Smooth muscle cell (in vitro differentiated cells): Measurements from ENCODE around the gene EMILIN2. TPM values are rescaled to one million over a fixed set of nuclear protein-coding genes. Genes with fewer than 3 reads are reported as not detected.

Experiments
- DNase-seq: peaks from one replicate; lab custom pipeline; 2025; ENCODE audit not compliant: unreplicated experiment; lab: John Stamatoyannopoulos, UW
- H2AFZ ChIP-seq: fragments of 200-600 bp; sonication (generic); 2 replicates; pipeline ENCODE4 v1.6.0; 2016; ENCODE audit warnings: antibody characterized with exemption, low read depth, mild to moderate bottlenecking
- H3F3A ChIP-seq: fragments of 200-600 bp; sonication (generic); 2 replicates; pipeline ENCODE4 v1.6.0; 2017; ENCODE audit warnings: antibody characterized with exemption, low read depth
- H3K27ac ChIP-seq: fragments of 200-600 bp; sonication (generic); 2 replicates; pipeline ENCODE4 v1.5.1; 2016; ENCODE audit warnings: low read depth, mild to moderate bottlenecking
- H3K27me3 ChIP-seq: fragments of 200-600 bp; sonication (generic); 2 replicates; pipeline ENCODE4 v1.6.1; 2016; ENCODE audit warnings: low read depth, mild to moderate bottlenecking
- H3K36me3 ChIP-seq: fragments of 200-600 bp; sonication (generic); 2 replicates; pipeline ENCODE4 v1.5.1; 2016; ENCODE audit warnings: low read depth
- H3K4me1 ChIP-seq: fragments of 200-600 bp; sonication (generic); 2 replicates; pipeline ENCODE4 v1.5.1; 2016; ENCODE audit warnings: low read depth
- H3K4me2 ChIP-seq: fragments of 200-600 bp; sonication (generic); 2 replicates; pipeline ENCODE4 v1.6.0; 2016; ENCODE audit warnings: mild to moderate bottlenecking
- H3K4me3 ChIP-seq: fragments of 200-600 bp; sonication (generic); 2 replicates; pipeline ENCODE4 v1.5.1; 2016; ENCODE audit warnings: mild to moderate bottlenecking
- H3K79me2 ChIP-seq: fragments of 200-600 bp; sonication (generic); 2 replicates; pipeline ENCODE4 v1.6.0; 2016; ENCODE audit warnings: low read depth, mild to moderate bottlenecking
- H3K9ac ChIP-seq: fragments of 200-600 bp; sonication (generic); 2 replicates; pipeline ENCODE4 v1.6.0; 2016; ENCODE audit warnings: low read depth
- H3K9me3 ChIP-seq: fragments of 200-600 bp; sonication (generic); replicated peaks from 2 replicates; pipeline ENCODE4 v1.5.1; 2016; ENCODE audit warnings: low read depth
- H4K20me1 ChIP-seq: fragments of 200-600 bp; sonication (generic); 2 replicates; pipeline ENCODE4 v1.6.0; 2016; ENCODE audit warnings: low read depth
- CTCF ChIP-seq: fragments of 200-600 bp; sonication (generic); IDR thresholded peaks from 2 replicates; pipeline ENCODE4 v1.5.1; 2017; ENCODE audit warnings: borderline replicate concordance, mild to moderate bottlenecking, antibody characterized with exemption; ENCODE audit not compliant: insufficient read depth, poor library complexity, severe bottlenecking
- WGBS: methylation state at CpG from one replicate; pipeline ENCODE4 v1.1.7; 2016; ENCODE audit warnings: low lambda C conversion rate; 5-methylcytosine and 5-hydroxymethylcytosine counted together
- polyA plus RNA-seq: library from polyadenylated mRNA; unstranded; fragments of >200 nt; fragmentation: Nextera tagmentation; extraction: Ambion mirVana; gene quantifications from 2 replicates; pipeline ENCODE4 v1.2.1, GENCODE V29; 2016
- total RNA-seq: library from RNA; depleted of rRNA; stranded (reverse); fragments of >200 nt; gene quantifications from 2 replicates; pipeline ENCODE4 v1.2.3, GENCODE V29; 2014

The EMILIN2 gene
- total and polyA plus RNA-seq, 2 experiments from 2014 or later, result 6.5 to 22.9 TPM

- Histone ChIP-seq H3F3A (peaks cover 12% of the 10 kb centered on the region), H3K9ac (no peak overlapping the region), H3K79me2 (no peaks in the 10 kb centered on the region), H4K20me1 (no peaks in the 10 kb centered on the region), H2AFZ (no peak overlapping the region), H3K27me3 (no peaks in the 10 kb centered on the region), H3K4me3 (no peak overlapping the region), H3K36me3 (no peaks in the 10 kb centered on the region), H3K27ac (no peak overlapping the region), H3K4me2 (no peak overlapping the region), H3K4me1 (peaks cover 16% of the 10 kb centered on the region), H3K9me3 (no peaks in the 10 kb centered on the region)
- TF ChIP-seq CTCF, result no peak
- 85% methylated on average over 18 of the region's 18 CpGs for WGBS
- DNase-seq, result no peak
Measured at GRCh38 chr18:2853173-2853925, 6.5 kb downstream of the EMILIN2 start.

GRCh38 chr18:2853926-2854664 lies 7.3 kb downstream of the EMILIN2 start:
- Histone ChIP-seq H3K4me3 (no peak overlapping the region), H3F3A (peaks cover 12% of the 10 kb centered on the region), H3K79me2 (no peaks in the 10 kb centered on the region), H3K36me3 (no peaks in the 10 kb centered on the region), H3K9me3 (no peaks in the 10 kb centered on the region), H3K9ac (no peak overlapping the region), H4K20me1 (no peaks in the 10 kb centered on the region), H3K4me2 (peak overlapping the region; percentile 34), H3K27ac (no peak overlapping the region), H2AFZ (no peak overlapping the region), H3K4me1 (peaks cover 16% of the 10 kb centered on the region), H3K27me3 (no peaks in the 10 kb centered on the region)
- WGBS, result 46% methylated on average over 7 of the region's 7 CpGs
- no peak for TF ChIP-seq CTCF
- no peak for DNase-seq

- H3K9me3 ChIP-seq, result peaks cover 4% of the 10 kb centered on the region
- peaks cover 12% of the 10 kb centered on the region for H3F3A ChIP-seq
- H2AFZ ChIP-seq, result no peak overlapping the region
- TF ChIP-seq CTCF, result no peak
- no peaks in the 10 kb centered on the region for H3K36me3 ChIP-seq
- H3K27ac ChIP-seq, result no peak overlapping the region
- peak overlapping the region; percentile 34 for H3K4me2 ChIP-seq
- H3K9ac ChIP-seq, result no peak overlapping the region
- peaks cover 16% of the 10 kb centered on the region for H3K4me1 ChIP-seq
- H3K79me2 ChIP-seq, result no peaks in the 10 kb centered on the region
- no peaks in the 10 kb centered on the region for H3K27me3 ChIP-seq
- no peak overlapping the region for H3K4me3 ChIP-seq
- DNase-seq, result no peak
- no peaks in the 10 kb centered on the region for H4K20me1 ChIP-seq
- 42% methylated on average over 6 of the region's 6 CpGs for WGBS
Measured at GRCh38 chr18:2854875-2855274, 8.1 kb downstream of the EMILIN2 start.
